Left colon (tissue), 2 donors: ENCODE measurements around the gene ESRRA. TPM values are rescaled to one million over a fixed set of nuclear protein-coding genes. Genes with fewer than 3 reads are reported as not detected.

Experiments used
- ATAC-seq: fragments of 200-7000 bp; cut with Tn5 transposase; one replicate; pipeline ENCODE4 v1.9.1; 2020; ENCODE audit warnings: mild to moderate bottlenecking, moderate library complexity
- DNase-seq, 2 donors: peaks; one replicate each; pipeline ENCODE4 v3.0.0-alpha.2; 2020
- intact Hi-C, 2 donors: fragments of 100-400 bp; cut with DNase I in 1 of 2; cut with micrococcal nuclease in 1 of 2; formaldehyde crosslinking; loops; one replicate each; pipeline versions ENCODE4 v1.11.2 to v1.14.0; 2022; cut with DNase I, micrococcal nuclease
- total RNA-seq, 2 donors: library from RNA; stranded (reverse); fragmentation: NEBNext Ultra II Directional; extraction: Animal tissue kit (Norgen Biotek cat#: 25700); gene quantifications; one replicate each; pipeline ENCODE4 v1.2.1, GENCODE V29; 2021
- donor health status: DM: no; HTN: no; CAD: no.
- donor health status: DM: yes; HTN: yes; CAD: no.

The ESRRA gene
- total RNA-seq, 2 donors from 2014 or later = 185 to 212 TPM

- intact Hi-C loops = no loop called here
- peak; percentile 80 to 84 for DNase-seq
- ATAC-seq = peak; percentile 28
Observed at GRCh38 chr11:64339754-64340408, 34.6 kb downstream of the ESRRA start, which contains the start of gene CCDC88B. TSS of gene CCDC88B (plus strand) at chr11:64340204. CDS start at chr11:64340267, 63 bp downstream.

GRCh38 chr11:64340671-64341335 is 35.5 kb downstream of the ESRRA start:
- ATAC-seq = no peak
- intact Hi-C loops = no loop called here
- peak; percentile 56 to 82 for DNase-seq

DNA sequence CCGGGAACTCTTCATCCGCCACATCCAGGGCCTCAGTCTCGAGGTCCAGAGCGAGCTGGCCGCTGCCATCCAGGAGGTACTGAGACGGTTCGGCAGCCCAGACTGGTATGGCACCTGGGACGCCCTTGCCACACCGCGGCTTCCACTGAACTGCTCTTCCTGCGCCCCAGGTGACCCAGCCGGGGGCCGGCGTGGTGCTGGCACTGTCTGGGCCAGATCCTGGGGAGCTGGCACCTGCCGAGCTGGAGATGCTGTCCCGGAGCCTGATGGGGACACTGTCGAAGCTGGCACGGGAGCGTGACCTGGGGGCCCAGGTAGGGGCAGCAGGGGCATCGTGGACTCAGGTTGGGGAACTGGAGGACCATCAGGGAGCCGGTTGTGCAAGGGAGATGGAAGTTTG is 36.1 kb downstream of the ESRRA start:
- no peak for DNase-seq
- ATAC-seq = no peak
- intact Hi-C loops = no loop called here

GRCh38 chr11:64341851-64342791 is 36.8 kb downstream of the ESRRA start:
- DNase-seq (peak; percentile 93 to 94), ATAC-seq (peak; percentile 91)
- intact Hi-C loops = no loop called here

- peak; percentile 40 for ATAC-seq
- DNase-seq = no peak
- intact Hi-C loops = no loop called here
Observed at GRCh38 chr11:64342869-64343745, 37.8 kb downstream of the ESRRA start.

DNA sequence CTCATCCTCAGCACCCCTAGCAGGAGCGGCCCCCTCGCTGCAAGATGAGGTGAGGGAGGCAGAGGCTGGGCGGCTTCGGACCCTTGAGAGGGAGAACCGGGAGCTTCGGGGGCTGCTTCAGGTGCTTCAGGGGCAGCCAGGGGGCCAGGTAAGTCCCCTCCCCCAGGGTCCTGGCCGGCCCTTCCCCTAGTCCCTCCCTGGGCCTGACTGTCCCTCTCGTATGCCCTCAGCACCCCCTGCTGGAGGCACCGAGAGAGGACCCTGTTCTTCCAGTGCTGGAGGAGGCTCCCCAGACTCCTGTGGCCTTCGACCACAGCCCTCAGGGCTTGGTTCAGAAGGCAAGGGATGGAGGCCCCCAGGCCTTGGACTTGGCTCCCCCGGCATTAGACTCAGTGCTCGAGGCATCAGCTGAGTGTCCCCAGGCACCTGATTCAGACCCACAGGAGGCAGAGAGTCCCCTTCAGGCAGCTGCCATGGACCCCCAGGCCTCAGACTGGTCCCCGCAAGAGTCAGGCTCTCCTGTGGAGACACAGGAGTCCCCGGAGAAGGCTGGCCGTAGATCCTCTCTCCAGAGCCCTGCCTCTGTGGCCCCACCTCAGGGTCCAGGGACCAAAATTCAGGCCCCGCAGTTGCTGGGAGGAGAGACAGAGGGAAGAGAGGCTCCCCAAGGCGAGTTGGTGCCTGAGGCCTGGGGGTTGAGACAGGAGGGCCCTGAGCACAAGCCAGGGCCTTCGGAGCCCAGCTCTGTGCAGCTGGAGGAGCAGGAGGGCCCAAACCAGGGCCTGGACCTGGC is 38.6 kb downstream of the ESRRA start:
- intact Hi-C loops = no loop called here

DNA sequence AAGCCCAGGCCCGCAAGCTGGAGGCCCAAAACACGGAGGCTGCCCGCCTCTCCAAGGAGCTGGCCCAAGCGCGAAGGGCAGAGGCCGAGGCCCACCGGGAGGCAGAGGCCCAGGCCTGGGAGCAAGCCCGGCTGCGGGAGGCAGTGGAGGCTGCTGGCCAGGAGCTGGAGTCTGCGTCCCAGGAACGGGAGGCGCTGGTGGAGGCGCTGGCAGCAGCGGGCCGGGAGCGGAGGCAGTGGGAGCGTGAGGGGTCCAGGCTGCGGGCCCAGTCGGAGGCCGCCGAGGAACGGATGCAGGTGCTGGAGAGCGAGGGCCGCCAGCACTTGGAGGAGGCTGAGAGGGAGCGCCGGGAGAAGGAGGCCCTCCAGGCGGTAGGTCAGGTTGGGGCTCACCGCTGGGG is 39.5 kb downstream of the ESRRA start:
- DNase-seq (no peak), ATAC-seq (no peak)
- intact Hi-C loops = no loop called here

More for the DNA sequence above, 38.6 kb downstream of the ESRRA start:
- DNase-seq (no peak), ATAC-seq (no peak)

- ATAC-seq (no peak), DNase-seq (no peak)
- intact Hi-C loops = no loop called here
Observed at GRCh38 chr11:64347193-64347867, 42.0 kb downstream of the ESRRA start.

GRCh38 chr11:64348383-64349024 is 43.2 kb downstream of the ESRRA start:
- intact Hi-C loops = no loop called here
- DNase-seq (no peak), ATAC-seq (peak; percentile 54)

DNA sequence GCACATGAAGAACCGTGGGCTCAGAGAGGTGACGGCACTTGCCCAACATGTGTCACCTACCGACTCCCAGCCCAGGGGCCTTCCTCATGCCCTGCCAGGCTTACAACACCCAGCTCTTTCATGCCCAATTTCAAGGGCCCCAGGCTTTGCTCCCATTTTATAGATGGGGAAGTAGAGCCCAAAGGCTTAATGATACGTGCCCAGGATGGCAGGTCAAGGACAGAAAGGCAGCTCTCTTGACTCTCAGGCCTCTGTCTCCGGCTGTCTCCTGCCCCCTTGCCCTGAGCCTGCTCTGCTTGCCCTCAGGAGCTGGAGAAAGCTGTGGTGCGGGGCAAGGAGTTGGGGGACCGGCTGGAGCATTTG is 43.7 kb downstream of the ESRRA start:
- ATAC-seq (no peak), DNase-seq (no peak)
- intact Hi-C loops = no loop called here

DNA sequence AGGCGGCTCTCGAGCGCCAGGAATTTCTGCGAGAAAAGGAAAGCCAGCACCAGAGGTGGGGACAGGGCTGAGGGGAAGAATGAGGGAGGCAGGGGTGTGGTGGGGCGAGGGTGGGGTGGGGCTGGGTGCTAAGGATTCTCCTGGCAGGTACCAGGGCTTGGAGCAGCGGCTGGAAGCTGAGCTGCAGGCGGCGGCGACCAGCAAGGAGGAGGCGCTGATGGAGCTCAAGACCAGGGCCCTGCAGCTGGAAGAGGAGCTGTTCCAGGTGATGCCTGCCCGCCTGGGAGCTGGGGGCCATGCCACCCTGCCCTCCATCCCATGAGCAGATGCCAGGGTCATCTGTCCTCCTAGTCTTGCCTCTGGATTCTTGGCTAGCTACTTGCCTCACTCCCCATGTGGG is 44.1 kb downstream of the ESRRA start:
- no peak for DNase-seq
- intact Hi-C loops = no loop called here
- no peak for ATAC-seq

DNA sequence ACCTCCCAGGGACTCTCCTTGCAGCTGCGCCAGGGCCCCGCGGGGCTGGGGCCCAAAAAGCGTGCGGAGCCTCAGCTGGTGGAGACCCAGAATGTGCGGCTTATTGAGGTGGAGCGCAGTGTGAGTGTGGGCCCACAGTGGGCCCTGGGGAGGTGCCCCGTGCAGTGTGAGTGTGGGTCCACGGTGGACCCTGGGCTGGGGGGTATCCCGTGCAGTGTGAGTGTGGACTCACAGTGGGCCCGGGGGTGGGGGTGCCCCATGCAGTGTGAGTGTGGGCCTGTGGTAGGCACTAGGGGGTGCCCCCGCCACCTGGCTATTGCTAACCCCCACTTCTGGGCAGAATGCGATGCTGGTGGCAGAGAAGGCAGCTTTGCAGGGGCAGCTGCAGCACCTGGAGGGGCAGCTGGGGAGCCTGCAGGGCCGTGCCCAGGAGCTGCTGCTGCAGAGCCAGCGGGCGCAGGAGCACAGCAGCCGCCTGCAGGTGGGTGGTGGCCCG is 45.9 kb downstream of the ESRRA start:
- DNase-seq = no peak
- intact Hi-C loops = no loop called here
- ATAC-seq = no peak

- ATAC-seq (no peak), DNase-seq (no peak)
- intact Hi-C loops = no loop called here
Observed at GRCh38 chr11:64352099-64352994, 47.0 kb downstream of the ESRRA start.

DNA sequence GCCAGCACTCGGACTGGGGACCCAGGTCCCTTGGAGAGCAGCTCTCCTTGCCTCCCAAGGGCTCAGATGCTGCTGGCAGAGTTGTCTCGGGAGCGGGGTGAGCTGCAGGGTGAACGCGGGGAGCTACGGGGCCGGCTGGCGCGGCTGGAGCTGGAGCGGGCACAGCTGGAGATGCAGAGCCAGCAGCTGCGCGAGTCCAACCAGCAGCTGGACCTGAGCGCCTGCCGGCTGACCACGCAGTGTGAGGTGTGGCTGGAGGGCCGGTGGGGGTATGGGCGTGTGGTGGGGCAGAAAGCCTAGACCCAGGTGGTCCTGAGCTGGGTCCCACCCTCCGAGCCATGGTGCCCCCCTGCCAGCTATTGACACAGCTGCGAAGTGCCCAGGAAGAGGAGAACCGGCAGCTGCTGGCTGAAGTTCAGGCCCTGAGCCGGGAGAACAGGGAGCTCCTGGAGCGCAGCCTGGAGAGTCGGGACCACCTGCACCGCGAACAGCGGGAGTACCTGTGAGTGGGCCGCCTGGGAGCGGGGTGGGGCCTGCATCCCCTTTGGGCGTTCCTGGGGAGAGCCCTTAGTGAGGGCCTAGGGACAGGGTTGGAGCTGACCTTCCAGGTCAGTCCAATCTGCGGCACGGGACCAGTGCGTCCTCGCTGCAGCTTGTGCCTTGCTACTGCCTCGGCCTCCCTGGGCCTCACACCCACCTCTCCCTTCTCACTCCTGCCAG is 47.8 kb downstream of the ESRRA start:
- intact Hi-C loops = no loop called here
- no peak for ATAC-seq
- no peak for DNase-seq
